ENCODE measurements around the gene OAS2.

- no peak for TF ChIP-seq CTCF (conservative IDR thresholded peaks at IDR 0.05 in 1 of 2, IDR thresholded peaks at IDR 0.05 in 1 of 2; ENCODE audit: low read depth in 1 of 2, low read length in 2 of 2)
- no peak for TF ChIP-seq EZH2 (IDR thresholded peaks at IDR 0.05; ENCODE audit: low read length, missing control alignments)
Measured at GRCh38 chr12:112987561-112987960, 9.2 kb downstream of the OAS2 start.

Measured in fibroblast of lung (primary cell).